Measurements from ENCODE around the gene INCENP.

GRCh38 chr11:62131170-62131464, 7.3 kb downstream of the INCENP start:
- TF ChIP-seq CTCF (conservative IDR thresholded peaks at IDR 0.05) (no peak), EZH2 (IDR thresholded peaks at IDR 0.05; ENCODE audit: low read depth) (no peak)

Measured in PC-9 (cell line).